ENCODE measurements around the gene CASP6.

The CASP6 gene

GRCh38 chr4:109671350-109671749, 31.9 kb downstream of the CASP6 start:
- no peak for DNase-seq (ENCODE audit: low spot score)

GRCh38 chr4:109665783-109666485, 37.3 kb downstream of the CASP6 start:
- no peak for DNase-seq (ENCODE audit: low spot score)

GRCh38 chr4:109662771-109663170, 40.5 kb downstream of the CASP6 start:
- DNase-seq (ENCODE audit: low spot score) = no peak

GRCh38 chr4:109662116-109662515, 41.1 kb downstream of the CASP6 start:
- no peak for DNase-seq (ENCODE audit: low spot score)

- DNase-seq (ENCODE audit: low spot score) = no peak
These were observed 44.3 kb downstream of the CASP6 start for GRCh38 chr4:109658871-109659410.

GRCh38 chr4:109657854-109658418, 45.3 kb downstream of the CASP6 start:
- no peak for DNase-seq (ENCODE audit: low spot score)

- DNase-seq (ENCODE audit: low spot score) = no peak
These were observed 47.8 kb downstream of the CASP6 start for GRCh38 chr4:109655396-109655795.

GRCh38 chr4:109649872-109650271, 53.4 kb downstream of the CASP6 start:
- DNase-seq (ENCODE audit: low spot score) = no peak

- DNase-seq (ENCODE audit: low spot score) = no peak
These were observed 54.2 kb downstream of the CASP6 start for GRCh38 chr4:109648997-109649575.

GRCh38 chr4:109648266-109648996, 54.8 kb downstream of the CASP6 start:
- no peak for DNase-seq (ENCODE audit: low spot score)

- DNase-seq (ENCODE audit: low spot score) = no peak
These were observed 57.2 kb downstream of the CASP6 start for GRCh38 chr4:109645874-109646710.

- no peak for DNase-seq (ENCODE audit: low spot score)
These were observed 62.6 kb downstream of the CASP6 start for GRCh38 chr4:109640644-109641043.

Measured in D341Med (cell line).